ENCODE results near the gene MORN4. TPM values are rescaled to one million over a fixed set of nuclear protein-coding genes. Genes with fewer than 3 reads are reported as not detected.

Gene MORN4
- total and polyA plus RNA-seq, 11 donors, result 7.2 to 31.7 (median 12.8) TPM

GRCh38 chr10:97564776-97565175 lies 68.5 kb downstream of the MORN4 start:
- TF ChIP-seq CTCF (IDR thresholded peaks at IDR 0.05) (no peak), POLR2A (IDR thresholded peaks at IDR 0.05) (no peak)
- H3K4me1 ChIP-seq, result peaks cover 0 to 10% (median 0%) of the 10 kb centered on the region in 12 donors
- WGBS, 4 donors, result 75 to 83% (median 82%) methylated on average over 4 of the region's 4 CpGs
- DNase-seq (no peak), ATAC-seq (no peak)
- no peaks in the 10 kb centered on the region for H3K27me3 ChIP-seq
- H3K4me3 ChIP-seq, result no peak overlapping the region
- peaks cover 0 to 21% (median 19%) of the 10 kb centered on the region in 9 donors for H3K36me3 ChIP-seq
- no peaks in the 10 kb centered on the region for H3K9me3 ChIP-seq
- H3K27ac ChIP-seq, result no peak overlapping the region
- intact Hi-C loops (cut with DNase I), result no loop called here

Other genes starting within 250 kb of the MORN4 start
- 10 to 100 TPM in 8 of 9 donors, 1 to 10 TPM in 1; 6.0 to 34.1 (median 18.3) TPM for gene RRP12, start 232.2 kb downstream of the MORN4 start, total RNA-seq
- gene RRP12, start 232.2 kb downstream of the MORN4 start, polyA plus RNA-seq, result 10 to 100 TPM; 32.7 to 61.2 TPM
- 100 to 1,000 TPM; 204 to 343 (median 250) TPM for gene PGAM1, start 207.3 kb downstream of the MORN4 start, total RNA-seq
- gene PGAM1, start 207.3 kb downstream of the MORN4 start, polyA plus RNA-seq, result 100 to 1,000 TPM in 1 of 2 donors, 10 to 100 TPM in 1; 41.6 to 436 TPM
- gene EXOSC1, start 187.5 kb downstream of the MORN4 start, total RNA-seq, result 10 to 100 TPM; 14.8 to 24.6 (median 16.9) TPM
- 10 to 100 TPM; 26.0 to 34.5 TPM for gene EXOSC1, start 187.5 kb downstream of the MORN4 start, polyA plus RNA-seq
- 10 to 100 TPM; 16.2 to 36.8 (median 25.2) TPM for gene ZDHHC16, start 187.3 kb downstream of the MORN4 start, total RNA-seq
- gene ZDHHC16, start 187.3 kb downstream of the MORN4 start, polyA plus RNA-seq, result 10 to 100 TPM; 21.3 to 59.5 TPM
- gene MMS19, start 135.1 kb downstream of the MORN4 start, total RNA-seq, result 10 to 100 TPM; 30.2 to 63.5 (median 48.1) TPM
- gene MMS19, start 135.1 kb downstream of the MORN4 start, polyA plus RNA-seq, result 10 to 100 TPM; 43.9 to 52.0 TPM
- gene UBTD1, start 134.6 kb downstream of the MORN4 start, total RNA-seq, result 10 to 100 TPM; 18.2 to 42.9 (median 27.7) TPM
- gene UBTD1, start 134.6 kb downstream of the MORN4 start, polyA plus RNA-seq, result 10 to 100 TPM; 49.0 to 49.7 TPM
- 1,000 to 10,000 TPM in 1 of 9 donors, 100 to 1,000 TPM in 6, 10 to 100 TPM in 2; 56.7 to 2,367 (median 517) TPM for gene ANKRD2, start 60.7 kb downstream of the MORN4 start, total RNA-seq
- gene ANKRD2, start 60.7 kb downstream of the MORN4 start, polyA plus RNA-seq, result 100 to 1,000 TPM; 450 to 857 TPM
- gene HOGA1, start 49.1 kb downstream of the MORN4 start, total RNA-seq, result 10 to 100 TPM in 8 of 9 donors, 1 to 10 TPM in 1; 7.5 to 82.6 (median 19.2) TPM
- 10 to 100 TPM; 35.2 to 73.4 TPM for gene HOGA1, start 49.1 kb downstream of the MORN4 start, polyA plus RNA-seq
- gene C10orf62, start 43.8 kb downstream of the MORN4 start, total RNA-seq, result 1 to 10 TPM in 2 of 9 donors, under 1 TPM in 7; 0.24 to 2.1 (median 0.58) TPM
- 1 to 10 TPM; 1.3 to 1.8 TPM for gene C10orf62, start 43.8 kb downstream of the MORN4 start, polyA plus RNA-seq
- 10 to 100 TPM; 10.4 to 24.2 (median 17.3) TPM for gene PI4K2A, start 7.2 kb upstream of the MORN4 start, total RNA-seq
- gene PI4K2A, start 7.2 kb upstream of the MORN4 start, polyA plus RNA-seq, result 10 to 100 TPM in 1 of 2 donors, 1 to 10 TPM in 1; 5.6 to 36.8 TPM
- gene AVPI1, start 53.7 kb upstream of the MORN4 start, total RNA-seq, result 10 to 100 TPM in 4 of 9 donors, 1 to 10 TPM in 5; 7.0 to 13.0 (median 9.9) TPM
- 10 to 100 TPM in 1 of 2 donors, 1 to 10 TPM in 1; 6.6 to 38.6 TPM for gene AVPI1, start 53.7 kb upstream of the MORN4 start, polyA plus RNA-seq
- 10 to 100 TPM in 2 of 9 donors, 1 to 10 TPM in 7; 4.4 to 17.2 (median 6.8) TPM for gene MARVELD1, start 80.2 kb upstream of the MORN4 start, total RNA-seq
- 10 to 100 TPM in 1 of 2 donors, 1 to 10 TPM in 1; 3.0 to 10.1 TPM for gene MARVELD1, start 80.2 kb upstream of the MORN4 start, polyA plus RNA-seq
- 10 to 100 TPM in 8 of 9 donors, 1 to 10 TPM in 1; 7.3 to 16.1 (median 13.1) TPM for gene ZFYVE27, start 103.6 kb upstream of the MORN4 start, total RNA-seq
- 10 to 100 TPM in 1 of 2 donors, 1 to 10 TPM in 1; 9.5 to 28.5 TPM for gene ZFYVE27, start 103.6 kb upstream of the MORN4 start, polyA plus RNA-seq
- 1 to 10 TPM in 5 of 9 donors, under 1 TPM in 4; 0.12 to 3.7 (median 1.8) TPM for gene SFRP5, start 138.5 kb upstream of the MORN4 start, total RNA-seq
- 1 to 10 TPM in 1 of 2 donors, under 1 TPM in 1; 1.00 to 1.3 TPM for gene SFRP5, start 138.5 kb upstream of the MORN4 start, polyA plus RNA-seq
- 1 to 10 TPM in 1 of 9 donors, under 1 TPM in 7, not detected in 1; 0.06 to 1.1 (median 0.16) TPM for gene GOLGA7B, start 216.3 kb upstream of the MORN4 start, total RNA-seq
- under 1 TPM; 0.11 to 0.19 TPM for gene GOLGA7B, start 216.3 kb upstream of the MORN4 start, polyA plus RNA-seq

Data from heart left ventricle (tissue), 16 donors.